KOPT-K1 (cell line): ENCODE measurements around the gene GNB4.

Source experiments
- H3K27ac ChIP-seq: fragments of 200-600 bp; sonication (generic); 2 replicates; pipeline ENCODE4 v1.5.1; 2016; ENCODE audit warnings: antibody characterized with exemption, mild to moderate bottlenecking, low read depth, low read length; ENCODE audit not compliant: poor library complexity, severe bottlenecking
- H3K36me3 ChIP-seq: fragments of 200-600 bp; sonication (generic); 2 replicates; pipeline ENCODE4 v1.5.1; 2017; ENCODE audit warnings: antibody characterized with exemption, mild to moderate bottlenecking, low read length, moderate library complexity; ENCODE audit not compliant: insufficient read depth
- H3K9me3 ChIP-seq: fragments of 200-600 bp; sonication (generic); 2 replicates; pipeline ENCODE4 v1.5.1; 2017; ENCODE audit warnings: antibody characterized with exemption, low read length, mild to moderate bottlenecking; ENCODE audit not compliant: insufficient read depth, poor library complexity, severe bottlenecking

GNB4 gene

DNA sequence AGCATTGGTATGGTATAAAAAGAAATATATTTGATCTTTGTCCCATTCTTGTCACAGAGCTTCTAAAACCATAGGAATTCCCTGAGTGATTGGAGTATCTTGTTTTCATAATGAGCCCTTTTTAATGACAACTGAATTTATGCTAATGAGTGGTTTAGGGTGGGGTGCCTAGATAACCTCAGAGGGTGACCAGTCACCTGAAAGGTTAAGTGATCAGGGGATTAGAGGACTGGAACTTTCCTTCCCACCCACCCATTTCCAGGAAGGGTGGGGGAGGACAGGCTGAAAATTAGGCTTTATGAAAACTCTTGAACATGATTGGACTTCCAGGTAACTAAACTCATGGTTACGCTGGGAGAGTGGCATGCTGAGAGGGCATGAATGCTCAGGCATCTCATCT is 95.3 kb downstream of the GNB4 start:
- Histone ChIP-seq H3K27ac (no peak overlapping the region), H3K9me3 (no peaks in the 10 kb centered on the region), H3K36me3 (peaks cover 95% of the 10 kb centered on the region)

- H3K27ac ChIP-seq, result peak overlapping the region; percentile 58
- H3K36me3 ChIP-seq, result peaks cover 39% of the 10 kb centered on the region
- no peaks in the 10 kb centered on the region for H3K9me3 ChIP-seq
Observed at GRCh38 chr3:179348325-179349013, 102.8 kb downstream of the GNB4 start.

DNA sequence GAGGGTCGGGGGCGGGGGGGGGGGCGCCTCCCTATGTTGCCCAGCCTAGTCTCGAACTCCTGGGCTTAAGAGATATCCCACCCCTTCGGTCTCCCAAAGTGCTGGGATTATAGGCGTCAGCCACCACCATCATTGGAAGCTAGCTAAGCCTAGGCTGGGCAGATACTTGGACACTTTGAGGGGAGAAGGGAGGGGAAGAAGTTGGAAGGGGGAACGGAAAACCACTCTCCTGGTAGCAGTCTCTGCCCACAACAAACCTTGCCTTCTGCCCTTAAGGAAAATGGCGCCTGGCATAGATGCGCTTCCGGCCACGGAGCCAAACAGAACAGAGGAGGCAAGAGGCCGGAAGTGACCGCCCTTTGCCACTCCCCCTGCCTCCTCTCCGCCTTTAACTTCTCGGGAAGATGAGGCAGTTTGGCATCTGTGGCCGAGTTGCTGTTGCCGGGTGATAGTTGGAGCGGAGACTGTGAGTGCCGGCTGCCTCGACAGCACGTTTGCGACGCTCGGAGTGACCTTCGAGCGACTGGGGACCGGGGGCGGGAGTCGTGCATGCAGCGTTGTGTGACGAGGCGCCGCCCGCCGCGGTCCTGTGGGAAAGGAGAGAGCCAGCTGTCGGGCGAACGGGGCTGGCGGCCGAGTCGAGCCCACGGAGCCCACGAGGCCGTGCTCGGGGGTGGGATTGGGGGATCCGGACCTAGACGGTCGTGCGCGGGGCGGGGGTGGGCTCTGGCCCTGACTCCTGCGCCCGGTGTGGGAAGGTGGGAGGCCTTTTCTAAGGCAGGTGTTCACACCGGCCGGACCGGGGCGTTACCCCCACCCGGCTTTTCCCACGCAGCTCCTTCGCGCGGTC is 103.7 kb downstream of the GNB4 start, which contains the start of gene MFN1:
TSS of gene MFN1 (plus strand) at position 365 of the 850 bp plus-strand sequence. CDS start 1,143 bp downstream, outside the sequence.
- peak within 1 kb of the TSS; percentile 58 for H3K27ac ChIP-seq
- H3K9me3 ChIP-seq, result no peaks in the 10 kb centered on the region
- peaks cover 34% of the 10 kb centered on the region for H3K36me3 ChIP-seq
